Esophagus muscularis mucosa (tissue), 4 donors: ENCODE data around the gene CCDC186. TPM values are rescaled to one million over a fixed set of nuclear protein-coding genes. Genes with fewer than 3 reads are reported as not detected.

Experiments used
- DNase-seq: peaks from one replicate; pipeline ENCODE4 v3.0.0-alpha.2; 2017; ENCODE audit errors: extremely low spot score
- H3K27ac ChIP-seq, 4 donors: fragments of 200-600 bp; sonication (generic); replicated peaks in 1 of 4; 1 replicate in 3 of 4; 2 replicates in 1 of 4; pipeline ENCODE4 v1.5.1; 2016 to 2019; ENCODE audit warnings: mild to moderate bottlenecking in 1 of 4
- H3K27me3 ChIP-seq, 4 donors: fragments of 200-600 bp; sonication (generic); one replicate each; pipeline versions ENCODE4 v1.5.1 to v1.6.0; 2016 to 2019
- H3K36me3 ChIP-seq, 4 donors: fragments of 200-600 bp; sonication (generic); one replicate each; pipeline ENCODE4 v1.5.1; 2016 to 2019
- H3K4me1 ChIP-seq, 4 donors: fragments of 200-600 bp; sonication (generic); one replicate each; pipeline ENCODE4 v1.5.1; 2016 to 2019
- H3K4me3 ChIP-seq, 4 donors: fragments of 200-600 bp; sonication (generic); 1 replicate in 2 of 4; 2 replicates in 2 of 4; pipeline ENCODE4 v1.5.1; 2016 to 2019; ENCODE audit warnings: mild to moderate bottlenecking in 4 of 4, moderate library complexity in 1 of 4
- H3K9me3 ChIP-seq, 4 donors: fragments of 200-600 bp; sonication (generic); 1 replicate in 3 of 4; 2 replicates in 1 of 4; pipeline ENCODE4 v1.5.1; 2016 to 2019
- CTCF ChIP-seq, 3 experiments: fragments of 200-600 bp in 2 of 3; fragments of 450-650 bp in 1 of 3; sonication (generic) in 2 of 3; IDR thresholded peaks; one replicate each; pipeline ENCODE4 v1.5.1; 2017 to 2019; ENCODE audit warnings: antibody characterized with exemption in 3 of 3, mild to moderate bottlenecking in 2 of 3, moderate library complexity in 1 of 3
- EP300 ChIP-seq: sonication (generic); formaldehyde crosslinking; IDR thresholded peaks from one replicate; pipeline ENCODE4 v1.6.1; 2017; ENCODE audit warnings: antibody characterized with exemption
- POLR2A ChIP-seq: fragments of 450-650 bp; IDR thresholded peaks from one replicate; pipeline ENCODE4 v1.6.1; 2017; ENCODE audit warnings: antibody characterized with exemption, moderate library complexity, mild to moderate bottlenecking, low read depth
- POLR2AphosphoS5 ChIP-seq, 2 donors: sonication (generic); formaldehyde crosslinking; IDR thresholded peaks; one replicate each; pipeline ENCODE4 v1.6.1; 2017; ENCODE audit warnings: antibody characterized with exemption in 2 of 2
- WGBS: methylation state at CpG from one replicate; pipeline ENCODE4 v1.1.5; 2018; 5-methylcytosine and 5-hydroxymethylcytosine counted together
- intact Hi-C: fragments of 100-400 bp; cut with DNase I; formaldehyde crosslinking; loops from one replicate; pipeline ENCODE4 v1.15.1; 2023
- total RNA-seq, 4 donors: library from RNA; depleted of rRNA; stranded (reverse); fragments of >200 nt; gene quantifications; one replicate each; pipeline versions ENCODE4 v1.1.0 to v1.2.1, GENCODE V29; 2016

Gene CCDC186
- total RNA-seq, 4 donors from 2014 or later, result 13.8 to 25.7 (median 20.9) TPM

- no peaks in the 10 kb centered on the region for H3K36me3 ChIP-seq
- TF ChIP-seq EP300, result no peak
- TF ChIP-seq POLR2A, result no peak
- no peak for TF ChIP-seq POLR2AphosphoS5 (IDR thresholded peaks at IDR 0.05)
- no peak for TF ChIP-seq CTCF (IDR thresholded peaks at IDR 0.05)
Measured at GRCh38 chr10:114079421-114079820, 94.6 kb downstream of the CCDC186 start.

GRCh38 chr10:114078346-114078745 is 95.7 kb downstream of the CCDC186 start:
- H3K27ac ChIP-seq, result no peak overlapping the region
- H3K4me1 ChIP-seq, result no peaks in the 10 kb centered on the region
- H3K4me3 ChIP-seq, result no peak overlapping the region
- DNase-seq, result no peak
- H3K36me3 ChIP-seq, result no peaks in the 10 kb centered on the region
- H3K9me3 ChIP-seq, result no peaks in the 10 kb centered on the region
- no peaks in the 10 kb centered on the region for H3K27me3 ChIP-seq
- intact Hi-C loops, result no loop called here
- TF ChIP-seq POLR2AphosphoS5 (IDR thresholded peaks at IDR 0.05) (no peak), CTCF (IDR thresholded peaks at IDR 0.05) (no peak), POLR2A (no peak), EP300 (no peak)
- WGBS, result 84% methylated on average over 6 of the region's 6 CpGs

More at GRCh38 chr10:114079421-114079820, 94.6 kb downstream of the CCDC186 start:
- intact Hi-C loops, result no loop called here
- no peaks in the 10 kb centered on the region for H3K4me1 ChIP-seq
- H3K4me3 ChIP-seq, result no peak overlapping the region
- no peaks in the 10 kb centered on the region for H3K27me3 ChIP-seq
- no peaks in the 10 kb centered on the region for H3K9me3 ChIP-seq
- no peak overlapping the region for H3K27ac ChIP-seq
- 90% methylated on average over 5 of the region's 5 CpGs for WGBS
- DNase-seq, result no peak

- no peaks in the 10 kb centered on the region for H3K4me1 ChIP-seq
- intact Hi-C loops, result no loop called here
- no peaks in the 10 kb centered on the region for H3K9me3 ChIP-seq
- no peak overlapping the region for H3K27ac ChIP-seq
- no peak for DNase-seq
- H3K4me3 ChIP-seq, result no peak overlapping the region
- TF ChIP-seq EP300, result no peak
- no peak for TF ChIP-seq CTCF (IDR thresholded peaks at IDR 0.05)
- TF ChIP-seq POLR2A, result no peak
- no peak for TF ChIP-seq POLR2AphosphoS5 (IDR thresholded peaks at IDR 0.05)
- H3K27me3 ChIP-seq, result no peaks in the 10 kb centered on the region
- no peaks in the 10 kb centered on the region for H3K36me3 ChIP-seq
- WGBS, result 84% methylated on average over 9 of the region's 9 CpGs
Measured at GRCh38 chr10:114077815-114078219, 96.2 kb downstream of the CCDC186 start.

- Histone ChIP-seq H3K27ac (no peak overlapping the region), H3K9me3 (no peaks in the 10 kb centered on the region), H3K27me3 (no peaks in the 10 kb centered on the region), H3K36me3 (no peaks in the 10 kb centered on the region), H3K4me3 (no peak overlapping the region), H3K4me1 (no peaks in the 10 kb centered on the region)
- WGBS, result 63% methylated on average over 1 of the region's 1 CpG
- intact Hi-C loops, result no loop called here
- DNase-seq, result no peak
- TF ChIP-seq POLR2AphosphoS5 (IDR thresholded peaks at IDR 0.05), result no peak
Measured at GRCh38 chr10:114077347-114077746, 96.7 kb downstream of the CCDC186 start.

GRCh38 chr10:114075093-114075492 is 98.9 kb downstream of the CCDC186 start:
- Histone ChIP-seq H3K27ac (no peak overlapping the region), H3K27me3 (no peaks in the 10 kb centered on the region), H3K9me3 (no peaks in the 10 kb centered on the region), H3K36me3 (no peaks in the 10 kb centered on the region), H3K4me1 (no peaks in the 10 kb centered on the region), H3K4me3 (no peak overlapping the region)
- no peak for DNase-seq
- no peak for TF ChIP-seq EP300
- no peak for TF ChIP-seq POLR2AphosphoS5 (IDR thresholded peaks at IDR 0.05)
- WGBS, result 84% methylated on average over 6 of the region's 6 CpGs
- intact Hi-C loops, result no loop called here

GRCh38 chr10:114073395-114074186 is 100.4 kb downstream of the CCDC186 start:
- DNase-seq, result no peak
- Histone ChIP-seq H3K4me3 (no peak overlapping the region), H3K9me3 (no peaks in the 10 kb centered on the region), H3K27ac (no peak overlapping the region), H3K4me1 (peaks cover 0 to 1% (median under 1%) of the 10 kb centered on the region in 4 donors), H3K27me3 (no peaks in the 10 kb centered on the region), H3K36me3 (no peaks in the 10 kb centered on the region)
- TF ChIP-seq EP300 (no peak), POLR2A (no peak), POLR2AphosphoS5 (IDR thresholded peaks at IDR 0.05) (no peak), CTCF (IDR thresholded peaks at IDR 0.05) (no peak)
- intact Hi-C loops, result no loop called here
- WGBS, result 72% methylated on average over 14 of the region's 14 CpGs
